SK-MEL-5 (cell line): ENCODE data around the gene GNAT2. TPM values are rescaled to one million over a fixed set of nuclear protein-coding genes. Genes with fewer than 3 reads are reported as not detected.
A peak's percentile ranks its signal among the peaks of the same experiment; 100 is the strongest.
"Not testable (repeated sequence)": the region's sequence is repeated elsewhere in the genome, so short reads cannot be mapped to it uniquely, and the experiment has no call there.

Experiments
- DNase-seq: peaks from one replicate; pipeline ENCODE4 v3.0.0-alpha.2; 2016; ENCODE audit warnings: low read depth, low spot score
- in situ Hi-C: cut with HindIII; loops from 2 replicates; pipeline ENCODE4 v1.10.0; 2016; ENCODE audit warnings: low sequenced_read_pairs, high pct_unique_total_duplicates, low pct_unique_long_range_greater_than_20kb
- polyA plus RNA-seq, 2 experiments: library from polyadenylated mRNA; depleted of rRNA; stranded (reverse); fragments of >200 nt; gene quantifications; 2 replicates each; pipeline ENCODE4 v1.2.3, GENCODE V29; 2015
- total RNA-seq: library from RNA; depleted of rRNA; stranded (reverse); fragments of >200 nt; shearing (Covaris generic); gene quantifications from 2 replicates; pipeline ENCODE4 v1.2.3, GENCODE V29; 2014; rRNA removed

Gene GNAT2
- total RNA-seq: 0.11 and 0.18 TPM in 2 replicates
- 0.08 and 0.09 TPM in 2 replicates for polyA plus RNA-seq (2015; cell fraction: cytosol; rRNA removed)
- polyA plus RNA-seq (2015; cell fraction: nucleus; rRNA removed): not detected in 2 replicates

GRCh38 chr1:109619576-109620400, at the start of gene GNAT2, which contains the start of gene AMPD2:
GNAT2 (minus strand) TSS chr1:109619616; CDS start chr1:109612870, 6,746 bp downstream.
AMPD2 (plus strand) TSS chr1:109619837; CDS start chr1:109621176, 1,339 bp downstream.
- in situ Hi-C loops: no loop called here
- peak; percentile 75 for DNase-seq

DNA sequence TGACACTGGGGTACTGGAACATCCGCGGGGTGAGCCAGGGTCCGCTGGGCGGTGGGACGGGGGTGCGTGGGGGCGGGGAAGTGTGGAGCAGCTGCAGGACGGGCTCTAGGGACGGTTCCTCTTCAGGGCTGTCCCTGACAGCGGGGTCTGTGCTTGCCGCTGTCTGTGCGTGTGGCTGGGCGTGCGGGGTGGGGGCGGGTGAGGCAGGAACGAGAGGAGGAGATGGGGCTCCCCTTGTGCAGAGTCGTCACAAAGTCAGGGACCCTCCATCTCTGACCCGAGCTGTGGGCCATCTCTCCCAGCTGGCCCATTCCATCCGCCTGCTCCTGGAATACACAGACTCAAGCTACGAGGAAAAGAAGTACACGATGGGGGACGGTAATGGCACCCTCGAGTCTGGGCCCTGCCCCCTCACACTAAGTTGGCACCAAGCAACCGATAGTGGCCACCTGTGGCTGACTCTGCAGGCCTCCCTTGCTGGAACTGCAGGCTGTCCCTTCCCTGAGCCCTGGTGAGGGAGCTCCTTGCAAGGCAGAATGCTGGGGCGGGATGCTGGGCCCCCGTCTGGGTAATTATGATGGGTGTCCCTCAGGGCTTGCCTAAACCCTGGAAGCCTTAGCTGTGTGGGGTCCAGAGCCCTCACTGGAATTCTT, 48.8 kb upstream of the GNAT2 start:
- DNase-seq: no peak
- in situ Hi-C loops: no loop called here

- in situ Hi-C loops: no loop called here
- DNase-seq: peak; percentile 65
Measured at GRCh38 chr1:109667452-109668122, 48.2 kb upstream of the GNAT2 start, which contains the start of gene GSTM2. GSTM2 (plus strand) TSS chr1:109668057; CDS start chr1:109668116, 59 bp downstream.

DNA sequence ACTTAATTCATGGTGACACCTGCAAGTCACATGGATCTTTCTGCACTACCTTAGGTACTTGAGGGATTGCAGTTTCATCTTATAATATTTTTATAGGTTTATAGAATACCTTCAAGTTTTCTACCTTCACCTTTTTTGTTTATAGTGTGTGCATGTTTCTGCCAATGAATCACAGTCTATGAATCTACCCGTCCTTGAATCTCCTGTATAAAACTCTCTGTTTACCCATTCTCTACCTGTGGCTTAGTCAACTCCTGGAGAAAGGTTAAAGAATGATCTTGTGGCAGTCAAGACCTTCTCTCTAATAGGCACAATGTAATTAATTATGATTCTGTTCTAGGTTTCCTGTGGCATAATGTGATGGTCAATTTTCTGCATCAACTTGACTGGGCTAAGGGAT, 45.3 kb upstream of the GNAT2 start:
- in situ Hi-C loops: no loop called here

GRCh38 chr1:109661391-109661790, 42.0 kb upstream of the GNAT2 start:
- no peak for DNase-seq
- in situ Hi-C loops: no loop called here

More for the DNA sequence above, 45.3 kb upstream of the GNAT2 start:
- DNase-seq: no peak

GRCh38 chr1:109660691-109661026, 41.2 kb upstream of the GNAT2 start:
- DNase-seq, in situ Hi-C loops: not testable (repeated sequence)

DNA sequence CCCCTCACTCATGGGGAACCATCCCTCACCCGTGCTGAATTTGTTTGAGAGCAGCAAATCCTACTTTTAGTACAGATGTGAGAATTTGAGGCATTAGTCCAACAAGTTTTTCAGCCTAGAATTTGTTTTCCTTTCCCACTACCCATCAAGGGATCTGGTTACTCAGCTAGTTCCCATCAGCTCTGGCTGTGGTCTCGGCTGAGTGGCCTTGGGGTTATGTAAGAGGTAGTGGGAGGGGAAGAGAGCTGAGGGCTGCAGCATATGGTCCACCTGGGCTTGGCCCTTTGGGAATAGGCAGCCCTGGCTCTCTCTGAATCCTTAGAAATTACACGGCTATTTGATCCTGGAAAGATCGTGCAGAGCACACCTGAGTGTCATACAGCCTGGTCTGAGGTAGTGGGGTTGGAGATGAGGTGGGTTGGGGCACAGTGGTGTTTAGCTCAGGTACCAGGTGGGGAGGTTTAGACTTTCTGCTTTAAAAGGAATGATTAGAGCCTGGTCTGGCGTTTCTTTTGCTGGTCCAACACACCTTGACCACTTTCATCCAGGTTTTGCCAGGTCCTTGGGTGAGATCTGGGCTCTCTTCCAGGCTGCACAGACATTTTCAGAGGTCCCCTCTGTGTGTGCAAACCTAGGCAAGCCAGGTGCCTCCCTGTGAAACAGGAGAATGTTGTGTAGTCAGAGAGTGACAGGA, 40.7 kb upstream of the GNAT2 start:
- no peak for DNase-seq
- in situ Hi-C loops: no loop called here

GRCh38 chr1:109659145-109659544, 39.7 kb upstream of the GNAT2 start:
- no peak for DNase-seq
- in situ Hi-C loops: no loop called here

DNA sequence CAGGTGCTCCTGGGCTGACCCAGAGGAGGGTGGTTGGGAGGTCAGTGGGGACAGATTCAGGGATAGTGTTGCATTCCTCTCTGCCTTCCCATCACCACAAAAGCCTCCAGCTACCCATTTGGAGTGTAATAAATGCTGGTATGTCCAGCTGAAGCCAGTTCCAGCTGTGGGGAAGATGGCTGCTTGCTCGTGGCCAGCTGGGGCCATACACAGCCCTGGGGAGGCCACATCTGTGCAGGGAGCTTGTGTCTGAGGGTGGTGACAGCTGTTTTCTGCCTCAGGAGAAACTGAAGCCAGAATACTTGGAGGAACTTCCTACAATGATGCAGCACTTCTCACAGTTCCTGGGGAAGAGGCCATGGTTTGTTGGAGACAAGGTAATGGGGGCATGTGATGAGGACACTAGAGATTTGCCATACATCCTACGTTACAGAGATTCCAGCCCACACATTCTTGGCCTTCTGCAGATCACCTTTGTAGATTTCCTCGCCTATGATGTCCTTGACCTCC, 39.2 kb upstream of the GNAT2 start:
- no peak for DNase-seq
- in situ Hi-C loops: no loop called here

DNA sequence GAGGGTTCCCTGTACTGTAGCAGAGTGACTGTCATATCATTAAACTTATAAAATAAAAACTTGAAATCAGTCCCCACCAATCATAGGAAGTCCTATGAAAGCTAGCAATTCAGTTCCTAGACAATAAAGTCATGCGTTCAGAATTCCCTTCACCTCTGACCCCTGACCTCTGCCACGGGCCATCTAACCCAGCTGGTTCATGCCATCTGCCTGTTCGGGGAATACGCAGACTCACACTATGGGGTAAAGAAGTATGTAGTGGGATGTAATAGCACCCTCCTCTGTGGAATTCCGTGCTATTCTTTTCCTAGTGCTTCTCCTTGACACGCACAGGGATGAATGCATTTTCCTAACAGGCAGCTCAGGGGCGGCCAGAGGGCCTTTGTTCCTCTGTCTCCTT, 38.6 kb upstream of the GNAT2 start:
- in situ Hi-C loops: no loop called here
- no peak for DNase-seq

DNA sequence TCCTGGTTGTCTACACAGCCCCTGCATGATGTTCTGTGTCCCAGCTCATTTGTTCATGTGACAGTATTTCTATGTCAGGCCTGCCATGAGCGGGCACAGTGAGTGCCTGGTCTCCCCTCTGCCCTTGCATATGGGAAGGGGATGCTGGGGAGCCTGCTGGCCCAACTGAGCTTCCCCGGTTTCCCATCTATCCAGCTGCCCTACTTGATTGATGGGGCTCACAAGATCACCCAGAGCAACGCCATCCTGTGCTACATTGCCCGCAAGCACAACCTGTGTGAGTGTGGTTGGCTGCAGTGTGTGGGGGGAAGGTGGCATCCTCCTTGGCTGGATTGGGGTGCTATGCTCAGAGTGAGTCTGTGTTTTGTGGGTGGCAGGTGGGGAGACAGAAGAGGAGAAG, 38.0 kb upstream of the GNAT2 start:
- in situ Hi-C loops: no loop called here

DNA sequence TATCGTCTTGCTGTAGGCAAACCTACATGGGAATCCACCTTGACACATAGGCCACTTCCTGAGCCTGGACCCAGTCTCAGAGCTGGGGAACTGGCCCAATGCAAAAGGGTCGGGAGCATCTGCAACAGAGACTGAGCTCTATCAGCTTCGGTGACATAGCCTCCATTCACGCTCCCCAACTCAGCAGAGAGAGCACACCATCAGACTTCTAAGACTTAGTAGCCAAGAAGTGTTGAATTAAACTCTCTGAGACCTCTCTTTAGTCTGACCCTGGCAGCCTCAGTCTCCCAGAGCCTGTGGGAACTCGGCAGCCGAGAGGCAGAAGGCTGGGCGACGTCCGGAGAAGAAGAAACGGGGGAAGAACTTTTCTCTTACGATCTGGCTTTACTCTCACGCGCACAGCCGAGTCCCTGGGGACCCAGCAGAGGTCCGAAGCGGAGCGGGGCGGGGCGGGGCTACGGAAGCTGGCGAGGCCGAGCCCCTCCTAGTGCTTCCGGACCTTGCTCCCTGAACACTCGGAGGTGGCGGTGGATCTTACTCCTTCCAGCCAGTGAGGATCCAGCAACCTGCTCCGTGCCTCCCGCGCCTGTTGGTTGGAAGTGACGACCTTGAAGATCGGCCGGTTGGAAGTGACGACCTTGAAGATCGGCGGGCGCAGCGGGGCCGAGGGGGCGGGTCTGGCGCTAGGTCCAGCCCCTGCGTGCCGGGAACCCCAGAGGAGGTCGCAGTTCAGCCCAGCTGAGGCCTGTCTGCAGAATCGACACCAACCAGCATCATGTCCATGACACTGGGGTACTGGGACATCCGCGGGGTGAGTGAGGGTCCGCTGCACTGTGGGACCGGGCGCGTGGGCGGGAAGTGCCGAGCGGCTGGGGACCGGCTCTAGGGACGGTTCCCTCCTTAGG, 36.5 kb upstream of the GNAT2 start, which contains the start of gene GSTM4:
TSS of gene GSTM4 (plus strand) at position 485 of the 905 bp plus-strand sequence. CDS start at position 776, 291 bp downstream.
- in situ Hi-C loops: no loop called here
- DNase-seq: peak; percentile 85

More for the DNA sequence above, 38.0 kb upstream of the GNAT2 start:
- DNase-seq: no peak

DNA sequence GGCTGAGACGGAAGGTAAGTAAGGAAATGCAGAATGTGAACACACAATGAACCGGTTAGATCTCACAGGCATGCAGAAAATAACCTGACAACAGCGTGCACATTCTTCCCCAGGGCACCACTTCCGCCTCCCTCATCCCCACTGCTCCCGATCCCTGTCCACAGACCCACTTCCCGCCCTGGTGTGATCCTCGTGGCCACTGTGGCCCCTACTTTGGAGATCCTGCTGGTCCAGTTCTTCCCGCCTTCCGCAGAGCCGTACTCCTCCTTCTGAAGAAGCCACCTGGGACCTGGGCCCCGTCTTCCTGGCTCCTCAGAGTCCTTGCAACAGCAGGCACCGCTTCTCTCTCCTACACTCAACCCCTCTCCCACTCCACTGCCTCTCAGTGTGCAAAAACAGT, 35.1 kb upstream of the GNAT2 start:
- in situ Hi-C loops: no loop called here
- DNase-seq: no peak

DNA sequence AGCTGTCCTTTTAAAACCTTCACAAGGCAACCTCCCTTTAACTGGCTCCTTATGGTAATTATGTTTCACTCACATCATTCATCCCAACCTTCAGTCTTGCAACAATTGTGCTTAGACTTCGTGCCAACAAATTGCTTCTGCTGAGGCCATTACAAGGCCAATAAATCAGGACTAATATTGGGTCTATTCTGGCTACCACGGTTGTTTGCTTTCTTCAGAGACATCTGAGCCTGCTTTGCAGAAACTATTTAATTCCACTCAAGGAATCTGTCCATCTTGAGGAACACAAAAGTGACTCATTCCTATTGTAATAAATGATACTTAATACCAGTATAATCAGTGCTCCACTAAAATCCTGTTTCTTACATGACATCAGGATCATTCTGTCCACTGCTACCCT, 33.9 kb upstream of the GNAT2 start:
- no peak for DNase-seq
- in situ Hi-C loops: no loop called here

- DNase-seq: no peak
Measured at GRCh38 chr1:109652402-109652801, 33.0 kb upstream of the GNAT2 start.

DNA sequence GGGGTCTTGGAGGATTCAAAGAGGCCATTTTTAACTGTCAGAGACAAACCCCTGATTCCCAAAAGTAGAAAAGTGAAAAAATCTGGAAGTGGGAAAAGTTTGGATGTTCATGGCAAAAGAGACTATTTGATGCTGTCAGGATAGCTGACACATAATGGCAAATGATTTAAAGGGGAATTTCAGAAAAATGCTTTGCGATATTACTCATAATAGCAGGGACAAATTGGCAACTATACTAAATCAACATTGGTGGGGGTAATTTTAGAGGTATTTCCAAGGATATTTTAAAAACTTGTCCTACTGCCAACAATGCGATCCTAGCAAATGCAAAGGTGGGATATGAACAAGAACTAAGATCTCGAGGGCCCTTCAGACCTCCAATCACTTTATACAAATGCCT, 31.2 kb upstream of the GNAT2 start:
- in situ Hi-C loops: no loop called here

More at GRCh38 chr1:109652402-109652801, 33.0 kb upstream of the GNAT2 start:
- in situ Hi-C loops: no loop called here

More for the DNA sequence above, 31.2 kb upstream of the GNAT2 start:
- no peak for DNase-seq
